HEK293 (cell line): ENCODE results near the gene UAP1.

Source experiments
- ZNF274 ChIP-seq, 2 experiments: fragments of 200-500 bp in 1 of 2; fragments of 450-650 bp in 1 of 2; sonication (Bioruptor generic) in 1 of 2; formaldehyde crosslinking in 1 of 2; IDR thresholded peaks; 2 replicates each; pipeline versions ENCODE4 v1.5.1 to v1.6.1; 2014 to 2016; ENCODE audit warnings: borderline replicate concordance in 1 of 2, inconsistent platforms in 1 of 2, low read length in 1 of 2, missing biosample characterization in 1 of 2, missing genetic modification characterization in 1 of 2
- ZNF311 ChIP-seq: fragments of 450-650 bp; formaldehyde crosslinking; IDR thresholded peaks from 2 replicates; pipeline ENCODE4 v1.5.1; 2017; ENCODE audit warnings: missing biosample characterization, missing genetic modification characterization, borderline replicate concordance
- ZNF501 ChIP-seq: fragments of 450-650 bp; formaldehyde crosslinking; IDR thresholded peaks from 2 replicates; pipeline ENCODE4 v1.5.1; 2016; ENCODE audit warnings: missing biosample characterization, missing genetic modification characterization
- TF ChIP-seq, protein P1 (sequence below): fragments of 450-650 bp; formaldehyde crosslinking; IDR thresholded peaks from 2 replicates; pipeline ENCODE4 v1.5.1; 2016; ENCODE audit warnings: missing biosample characterization, missing genetic modification characterization
- TF ChIP-seq, protein P2 (sequence below): fragments of 450-650 bp; formaldehyde crosslinking; IDR thresholded peaks from 2 replicates; pipeline ENCODE4 v1.5.0; 2017; ENCODE audit warnings: missing biosample characterization, missing genetic modification characterization, borderline replicate concordance

DNA sequence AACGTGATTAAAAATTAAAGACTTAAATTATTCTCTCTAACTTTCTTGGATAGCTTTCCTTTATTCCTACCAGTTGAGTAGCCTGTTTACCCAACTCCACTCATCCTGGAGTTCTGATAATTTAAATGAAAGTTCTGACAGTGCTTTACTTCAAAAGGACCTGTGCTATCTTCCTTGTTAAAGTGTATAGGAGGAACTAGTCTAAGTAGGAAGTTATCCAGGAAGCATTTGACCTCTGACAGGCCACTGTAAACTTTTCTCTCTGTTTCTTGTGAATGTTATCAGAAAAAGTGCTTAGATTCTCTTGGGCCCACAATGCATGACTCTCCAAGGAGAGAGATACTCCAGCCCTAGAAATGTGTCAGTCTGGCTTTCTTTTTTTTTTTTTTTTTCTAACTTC, 9.2 kb downstream of the UAP1 start:
- TF ChIP-seq, protein P1, sequence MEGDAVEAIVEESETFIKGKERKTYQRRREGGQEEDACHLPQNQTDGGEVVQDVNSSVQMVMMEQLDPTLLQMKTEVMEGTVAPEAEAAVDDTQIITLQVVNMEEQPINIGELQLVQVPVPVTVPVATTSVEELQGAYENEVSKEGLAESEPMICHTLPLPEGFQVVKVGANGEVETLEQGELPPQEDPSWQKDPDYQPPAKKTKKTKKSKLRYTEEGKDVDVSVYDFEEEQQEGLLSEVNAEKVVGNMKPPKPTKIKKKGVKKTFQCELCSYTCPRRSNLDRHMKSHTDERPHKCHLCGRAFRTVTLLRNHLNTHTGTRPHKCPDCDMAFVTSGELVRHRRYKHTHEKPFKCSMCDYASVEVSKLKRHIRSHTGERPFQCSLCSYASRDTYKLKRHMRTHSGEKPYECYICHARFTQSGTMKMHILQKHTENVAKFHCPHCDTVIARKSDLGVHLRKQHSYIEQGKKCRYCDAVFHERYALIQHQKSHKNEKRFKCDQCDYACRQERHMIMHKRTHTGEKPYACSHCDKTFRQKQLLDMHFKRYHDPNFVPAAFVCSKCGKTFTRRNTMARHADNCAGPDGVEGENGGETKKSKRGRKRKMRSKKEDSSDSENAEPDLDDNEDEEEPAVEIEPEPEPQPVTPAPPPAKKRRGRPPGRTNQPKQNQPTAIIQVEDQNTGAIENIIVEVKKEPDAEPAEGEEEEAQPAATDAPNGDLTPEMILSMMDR (tag by site-specific recombination): no peak
- TF ChIP-seq, protein P2, sequence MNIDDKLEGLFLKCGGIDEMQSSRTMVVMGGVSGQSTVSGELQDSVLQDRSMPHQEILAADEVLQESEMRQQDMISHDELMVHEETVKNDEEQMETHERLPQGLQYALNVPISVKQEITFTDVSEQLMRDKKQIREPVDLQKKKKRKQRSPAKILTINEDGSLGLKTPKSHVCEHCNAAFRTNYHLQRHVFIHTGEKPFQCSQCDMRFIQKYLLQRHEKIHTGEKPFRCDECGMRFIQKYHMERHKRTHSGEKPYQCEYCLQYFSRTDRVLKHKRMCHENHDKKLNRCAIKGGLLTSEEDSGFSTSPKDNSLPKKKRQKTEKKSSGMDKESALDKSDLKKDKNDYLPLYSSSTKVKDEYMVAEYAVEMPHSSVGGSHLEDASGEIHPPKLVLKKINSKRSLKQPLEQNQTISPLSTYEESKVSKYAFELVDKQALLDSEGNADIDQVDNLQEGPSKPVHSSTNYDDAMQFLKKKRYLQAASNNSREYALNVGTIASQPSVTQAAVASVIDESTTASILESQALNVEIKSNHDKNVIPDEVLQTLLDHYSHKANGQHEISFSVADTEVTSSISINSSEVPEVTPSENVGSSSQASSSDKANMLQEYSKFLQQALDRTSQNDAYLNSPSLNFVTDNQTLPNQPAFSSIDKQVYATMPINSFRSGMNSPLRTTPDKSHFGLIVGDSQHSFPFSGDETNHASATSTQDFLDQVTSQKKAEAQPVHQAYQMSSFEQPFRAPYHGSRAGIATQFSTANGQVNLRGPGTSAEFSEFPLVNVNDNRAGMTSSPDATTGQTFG (tag by site-specific recombination): no peak
- no peak for TF ChIP-seq ZNF501 (tag by site-specific recombination)
- no peak for TF ChIP-seq ZNF274 (IDR thresholded peaks at IDR 0.05; ENCODE audit: low read length)
- no peak for TF ChIP-seq ZNF274 (tag by site-specific recombination; IDR thresholded peaks at IDR 0.05; ENCODE audit: borderline replicate concordance)
- TF ChIP-seq ZNF311 (tag by site-specific recombination): no peak
